ENCODE measurements around the gene NT5C1B. TPM values are rescaled to one million over a fixed set of nuclear protein-coding genes. Genes with fewer than 3 reads are reported as not detected.

NT5C1B gene
- total and polyA plus RNA-seq, 10 of the 15 experiments (the other 5 are each of a cell fraction or from before 2014, with no cell fraction given) = 0.40 to 0.44 TPM; not detected in 8

- POLR2A ChIA-PET = interaction anchor here (0.6 kb wide), 1 partner anchor 123 kb away, joined by 3 read pairs; no protein-coding TSS in a partner anchor
- Histone ChIP-seq H3K9ac (ENCODE audit: control insufficient read depth, insufficient read depth, low read length) (peak overlapping the region; percentile 74), H3K36me3 (ENCODE audit: control insufficient read depth in 2 of 2, insufficient read depth in 2 of 2, low read length in 1 of 2) (no peaks in the 10 kb centered on the region), H3K4me3 (peak overlapping the region; percentile 82), H3K79me2 (ENCODE audit: control insufficient read depth, insufficient read depth, low read length) (peaks cover 16% of the 10 kb centered on the region), H3K4me2 (ENCODE audit: control insufficient read depth, insufficient read depth) (peak overlapping the region; percentile 92), H4K20me1 (ENCODE audit: control insufficient read depth, insufficient read depth) (no peaks in the 10 kb centered on the region), H3K4me1 (ENCODE audit: control insufficient read depth, insufficient read depth, low read length) (no peaks in the 10 kb centered on the region), H3K9me3 (replicated peaks; ENCODE audit: control insufficient read depth, insufficient read depth, low read length) (no peaks in the 10 kb centered on the region), H2AFZ (ENCODE audit: control insufficient read depth, low read depth, low read length) (peak overlapping the region; percentile 99), H3K27me3 (replicated peaks in 1 of 2; ENCODE audit: control insufficient read depth in 2 of 2, insufficient read depth in 2 of 2, low read length in 1 of 2) (no peaks in the 10 kb centered on the region), H3K27ac (ENCODE audit: control insufficient read depth, insufficient read depth) (peak overlapping the region; percentile 84; the same call in 1 of the 2 replicates)
- RAD21 ChIA-PET (ENCODE audit: unreplicated experiment) = interaction anchor here (0.6 to 1.5 kb wide), 3 partner anchors 14 to 40 kb away, joined by 3 to 5 read pairs (median 4); no protein-coding TSS in a partner anchor
- CTCF ChIA-PET = interaction anchor here (0.8 to 1.5 kb wide), 2 partner anchors 8 to 192 kb away, joined by 3 read pairs; no protein-coding TSS in a partner anchor
- BruUV-seq (replicated peaks) = no TSS peak
- DNase-seq (ENCODE audit: low read depth, low spot score) = no peak
- in situ Hi-C loops (cut with MboI) = no loop called here
- SMC1A ChIA-PET (ENCODE audit: uncharacterized antibody, unreplicated experiment) = interaction anchor here (1.0 to 2.4 kb wide), 2 partner anchors 9 to 14 kb away, joined by 3 to 7 read pairs; no protein-coding TSS in a partner anchor
- ATAC-seq = no peak
- no peak for FAIRE-seq
- intact Hi-C loops (cut with micrococcal nuclease; ENCODE audit: unreplicated experiment) = loop anchor here (1.0 kb wide), 1 partner anchor 788 kb away; no protein-coding TSS in a partner anchor
- 2% methylated on average over 3 of the region's 3 CpGs for WGBS (ENCODE audit: insufficient coverage, insufficient replicate concordance, low lambda C conversion rate, missing lambda C conversion rate)
- TF ChIP-seq IKZF2 (IDR thresholded peaks at IDR 0.05) = no peak
- TF ChIP-seq MLLT1 (IDR thresholded peaks at IDR 0.05) = no peak
- no peak for TF ChIP-seq NKRF (conservative IDR thresholded peaks at IDR 0.05)
- TF ChIP-seq CEBPB (IDR thresholded peaks at IDR 0.05; ENCODE audit: borderline replicate concordance in 1 of 2, low read depth in 2 of 2, low read length in 2 of 2) = no peak
- 0 out of 3 replicates have a peak, but pooled peaks have one; percentile 16 for TF ChIP-seq POU2F2 (IDR thresholded peaks at IDR 0.05; ENCODE audit: borderline replicate concordance, low read depth, low read length)
- TF ChIP-seq RELB (IDR thresholded peaks at IDR 0.05; ENCODE audit: low read depth) = 0 out of 2 replicates have a peak, but pooled peaks have one; percentile 18
- peak; percentile 52; the same call in 1 of the 2 replicates for TF ChIP-seq HDGF (IDR thresholded peaks at IDR 0.05)
- peak; percentile 33; the same call in 1 of the 2 replicates for TF ChIP-seq POLR2AphosphoS5 (IDR thresholded peaks at IDR 0.05; ENCODE audit: low read length)
- TF ChIP-seq NR2F1 (conservative IDR thresholded peaks at IDR 0.05) = no peak
- TF ChIP-seq CREB1 (IDR thresholded peaks at IDR 0.05; ENCODE audit: low read depth) = no peak
- no peak for TF ChIP-seq NFYB (IDR thresholded peaks at IDR 0.05; ENCODE audit: insufficient read depth, low read depth, low read length)
- TF ChIP-seq ZNF592 (IDR thresholded peaks at IDR 0.05) = no peak
- peak; percentile 63; the same call in 1 of the 2 replicates for TF ChIP-seq TAF1 (IDR thresholded peaks at IDR 0.05; ENCODE audit: borderline replicate concordance, low read depth, low read length)
Observed at GRCh38 chr2:18560797-18561085, 28.6 kb downstream of the NT5C1B start.

All from GM12878 (cell line).